HepG2 (cell line): ENCODE results near the gene MPIG6B. TPM values are rescaled to one million over a fixed set of nuclear protein-coding genes. Genes with fewer than 3 reads are reported as not detected.

Experiments
- AHDC1 ChIP-seq: sonication (generic); formaldehyde crosslinking; IDR thresholded peaks from 2 replicates; pipeline ENCODE4 v1.5.1; 2020; ENCODE audit warnings: mild to moderate bottlenecking, missing genetic modification reagents, borderline replicate concordance
- ARID2 ChIP-seq: sonication (generic); formaldehyde crosslinking; IDR thresholded peaks from 2 replicates; pipeline ENCODE4 v1.8.1; 2022; ENCODE audit warnings: mild to moderate bottlenecking, missing genetic modification reagents, borderline replicate concordance
- GABPB1 ChIP-seq: IDR thresholded peaks from 2 replicates; pipeline ENCODE4 v1.6.1; 2016; ENCODE audit warnings: mild to moderate bottlenecking, missing genetic modification reagents, moderate library complexity, missing compliant biosample characterization
- HOXD1 ChIP-seq: sonication (generic); formaldehyde crosslinking; IDR thresholded peaks from 2 replicates; pipeline ENCODE4 v1.5.0; 2020; ENCODE audit warnings: missing genetic modification reagents
- IRF2 ChIP-seq: IDR thresholded peaks from 2 replicates; pipeline ENCODE4 v1.6.1; 2018; ENCODE audit warnings: missing genetic modification reagents, missing compliant biosample characterization
- IRF9 ChIP-seq: sonication (generic); formaldehyde crosslinking; IDR thresholded peaks from 2 replicates; pipeline ENCODE4 v1.8.0; 2022; ENCODE audit warnings: missing genetic modification reagents, mild to moderate bottlenecking, borderline replicate concordance
- LCORL ChIP-seq, 2 experiments: fragments of 450-650 bp in 1 of 2; sonication (generic) in 1 of 2; formaldehyde crosslinking in 1 of 2; IDR thresholded peaks; 2 replicates each; pipeline versions ENCODE4 v1.5.0 to v1.6.1; 2017 to 2020; ENCODE audit warnings: antibody characterized with exemption in 1 of 2, missing genetic modification reagents in 1 of 2
- MATR3 ChIP-seq: sonication (generic); formaldehyde crosslinking; IDR thresholded peaks from 2 replicates; pipeline ENCODE4 v1.4.0; 2020; ENCODE audit warnings: missing genetic modification reagents
- MXI1 ChIP-seq: IDR thresholded peaks from 3 replicates; pipeline ENCODE4 v1.6.1; 2012; ENCODE audit warnings: low read depth, low read length, inconsistent platforms, borderline replicate concordance
- TARDBP ChIP-seq: sonication (generic); formaldehyde crosslinking; IDR thresholded peaks from 2 replicates; pipeline ENCODE4 v1.8.0; 2022; ENCODE audit warnings: mild to moderate bottlenecking, missing genetic modification reagents
- TIGD3 ChIP-seq: sonication (generic); formaldehyde crosslinking; IDR thresholded peaks from 2 replicates; pipeline ENCODE4 v1.5.1; 2020; ENCODE audit warnings: mild to moderate bottlenecking, missing genetic modification reagents, borderline replicate concordance
- ZNF30 ChIP-seq: sonication (generic); formaldehyde crosslinking; IDR thresholded peaks from 2 replicates; pipeline ENCODE4 v1.5.0; 2020; ENCODE audit warnings: mild to moderate bottlenecking, missing genetic modification reagents
- ZNF512B ChIP-seq: sonication (generic); formaldehyde crosslinking; IDR thresholded peaks from 2 replicates; pipeline ENCODE4 v1.5.1; 2020; ENCODE audit warnings: missing genetic modification reagents, mild to moderate bottlenecking, borderline replicate concordance
- ZNF629 ChIP-seq: sonication (generic); formaldehyde crosslinking; conservative IDR thresholded peaks from 2 replicates; pipeline ENCODE4 v1.5.0; 2020; ENCODE audit warnings: missing genetic modification reagents
- ZSCAN22 ChIP-seq: sonication (generic); formaldehyde crosslinking; IDR thresholded peaks from 2 replicates; pipeline ENCODE4 v1.4.0; 2020; ENCODE audit warnings: mild to moderate bottlenecking, missing genetic modification reagents
- polyA plus RNA-seq, 8 experiments: library from polyadenylated mRNA; depleted of rRNA in 3 of 8; stranded (reverse) in 7 of 8; unstranded in 1 of 8; fragments of >200 nt; fragmentation: Illumina TruSeq in 4 of 8; extraction: Trizol in 4 of 8; gene quantifications; 2 replicates each; pipeline versions ENCODE4 v1.2.1 to v1.2.3, GENCODE V29; 2011 to 2016; ENCODE audit warnings: low read depth in 4 of 8, missing spikeins in 1 of 8, mixed read lengths in 1 of 8; ENCODE audit not compliant: insufficient read depth in 1 of 8
- total RNA-seq, 5 experiments: library from RNA; depleted of rRNA; stranded (reverse); fragments of >200 nt; fragmentation: Illumina TruSeq; extraction: Trizol; gene quantifications; 2 replicates each; pipeline ENCODE4 v1.2.3, GENCODE V29; 2016; ENCODE audit warnings: low read depth in 1 of 5

MPIG6B gene
- total and polyA plus RNA-seq, 2 of the 13 experiments (the other 11 are each of a cell fraction or from before 2014, with no cell fraction given) = not detected

GRCh38 chr6:31680226-31681134 is 42.7 kb upstream of the MPIG6B start, which contains the start of gene LY6G5C (continued):
- TF ChIP-seq ZNF512B (CRISPR knock-in tag) (no peak), ZNF629 (CRISPR knock-in tag) (no peak), IRF9 (CRISPR knock-in tag) (no peak), IRF2 (CRISPR knock-in tag) (peak; percentile 67; the same call in 1 of the 2 replicates), TARDBP (CRISPR knock-in tag) (peak; percentile 52; the same call in 1 of the 2 replicates), LCORL (IDR thresholded peaks at IDR 0.05) (no peak), LCORL (CRISPR knock-in tag; IDR thresholded peaks at IDR 0.05) (peak; percentile 75), AHDC1 (CRISPR knock-in tag) (no peak), MATR3 (no peak), HOXD1 (CRISPR knock-in tag) (no peak), ZSCAN22 (CRISPR knock-in tag) (no peak), MXI1 (no peak; the same call in 2 of the 3 replicates), GABPB1 (0 out of 2 replicates have a peak, but pooled peaks have one; percentile 3), ZNF30 (CRISPR knock-in tag) (no peak), ARID2 (CRISPR knock-in tag) (no peak), TIGD3 (CRISPR knock-in tag) (no peak)
